HEK293T (cell line): Measurements from ENCODE around the gene MRPL18.

Experiments used
- CTCF ChIA-PET: fragments of 350-600 bp; formaldehyde crosslinking; extraction: SDS; loops from one replicate; lab custom pipeline; 2021; ENCODE audit warnings: antibody characterized with exemption, inconsistent platforms; lab: Yijun Ruan, JAX
- POLR2A ChIA-PET: fragments of 350-600 bp; formaldehyde crosslinking; extraction: SDS; loops from one replicate; lab custom pipeline; 2020; ENCODE audit warnings: antibody characterized with exemption, inconsistent platforms; lab: Yijun Ruan, JAX
- DNase-seq: peaks from one replicate; pipeline ENCODE4 v3.0.0; 2012; ENCODE audit warnings: mixed read lengths; ENCODE audit errors: extremely low spot score
- ARNT ChIP-seq: fragments of 450-650 bp; IDR thresholded peaks from 2 replicates; pipeline ENCODE4 v1.6.1; 2017; ENCODE audit warnings: mild to moderate bottlenecking
- BHLHE40 ChIP-seq: fragments of 450-650 bp; IDR thresholded peaks from 2 replicates; pipeline ENCODE4 v1.6.1; 2016; ENCODE audit warnings: mild to moderate bottlenecking, moderate library complexity, borderline replicate concordance
- CTBP1 ChIP-seq: fragments of 450-650 bp; IDR thresholded peaks from 2 replicates; pipeline ENCODE4 v1.6.1; 2016; ENCODE audit warnings: borderline replicate concordance
- ELF4 ChIP-seq: fragments of 450-650 bp; IDR thresholded peaks from 2 replicates; pipeline ENCODE4 v1.6.1; 2017; ENCODE audit warnings: antibody characterized with exemption
- FOXA1 ChIP-seq: fragments of 450-650 bp; IDR thresholded peaks from 2 replicates; pipeline ENCODE4 v1.6.1; 2016; ENCODE audit warnings: mild to moderate bottlenecking
- FOXK2 ChIP-seq: fragments of 450-650 bp; IDR thresholded peaks from 2 replicates; pipeline ENCODE4 v1.6.1; 2016; ENCODE audit warnings: mild to moderate bottlenecking
- FOXM1 ChIP-seq: fragments of 450-650 bp; IDR thresholded peaks from 2 replicates; pipeline ENCODE4 v1.6.1; 2017; ENCODE audit warnings: mild to moderate bottlenecking, borderline replicate concordance
- HDGF ChIP-seq: fragments of 450-650 bp; IDR thresholded peaks from 2 replicates; pipeline ENCODE4 v1.6.1; 2017; ENCODE audit warnings: antibody characterized with exemption, borderline replicate concordance
- L3MBTL2 ChIP-seq: fragments of 450-650 bp; conservative IDR thresholded peaks from 2 replicates; pipeline ENCODE4 v1.6.1; 2016; ENCODE audit warnings: mild to moderate bottlenecking
- LEF1 ChIP-seq: fragments of 450-650 bp; IDR thresholded peaks from 2 replicates; pipeline ENCODE4 v1.6.1; 2017; ENCODE audit warnings: mild to moderate bottlenecking, borderline replicate concordance
- NFRKB ChIP-seq: fragments of 450-650 bp; IDR thresholded peaks from 2 replicates; pipeline ENCODE4 v1.6.1; 2016; ENCODE audit warnings: mild to moderate bottlenecking, moderate library complexity
- PKNOX1 ChIP-seq: fragments of 450-650 bp; IDR thresholded peaks from 2 replicates; pipeline ENCODE4 v1.6.1; 2016
- SP1 ChIP-seq: fragments of 450-650 bp; IDR thresholded peaks from 2 replicates; pipeline ENCODE4 v1.6.1; 2017
- SUZ12 ChIP-seq: fragments of 450-650 bp; IDR thresholded peaks from 2 replicates; pipeline ENCODE4 v1.6.1; 2016; ENCODE audit warnings: mild to moderate bottlenecking
- TARDBP ChIP-seq: fragments of 450-650 bp; IDR thresholded peaks from 2 replicates; pipeline ENCODE4 v1.6.1; 2016
- ZNF384 ChIP-seq: fragments of 450-650 bp; IDR thresholded peaks from 2 replicates; pipeline ENCODE4 v1.6.1; 2016

MRPL18 gene

GRCh38 chr6:159828074-159828473 lies 37.8 kb downstream of the MRPL18 start:
- TF ChIP-seq L3MBTL2 (no peak), SP1 (no peak)
- ChIA-PET CTCF (no interaction called here), POLR2A (interaction anchor here (1.1 kb wide), 1 partner anchor 101 kb away, joined by 3 read pairs; the partner anchor contains the start of gene WTAP)
- no peak for DNase-seq

DNA sequence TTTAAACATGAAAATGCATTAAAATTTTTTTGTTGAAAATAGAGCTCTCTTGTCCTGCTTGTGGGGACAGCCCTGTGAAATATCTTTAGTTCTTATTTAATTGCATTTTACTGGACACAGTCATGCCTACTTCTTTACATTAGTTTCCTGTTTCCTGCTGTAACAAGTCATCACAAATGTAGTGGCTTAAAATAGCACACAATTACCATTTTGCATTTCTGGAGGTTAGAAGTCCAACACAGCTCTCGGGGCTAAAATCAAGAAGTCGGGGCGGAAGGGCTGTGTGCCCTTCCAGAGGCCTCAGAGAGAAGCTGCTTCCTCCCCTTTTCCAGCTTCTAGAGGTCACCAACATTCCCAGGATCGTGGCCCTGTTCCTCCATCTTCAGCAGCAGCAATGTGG lies 39.3 kb downstream of the MRPL18 start:
- POLR2A ChIA-PET: no interaction called here
- TF ChIP-seq SP1 (no peak), PKNOX1 (no peak), ZNF384 (no peak), LEF1 (no peak), CTBP1 (no peak), SUZ12 (no peak), FOXM1 (no peak), FOXA1 (no peak), ELF4 (no peak), L3MBTL2 (no peak), BHLHE40 (no peak), TARDBP (no peak), HDGF (no peak), NFRKB (no peak), FOXK2 (no peak), ARNT (no peak)
- CTCF ChIA-PET: interaction anchor here (0.6 kb wide), 1 partner anchor 113 kb away, joined by 5 read pairs; no protein-coding TSS in a partner anchor
- no peak for DNase-seq

- ChIA-PET POLR2A (interaction anchor here (1.2 kb wide), 1 partner anchor 17 kb away, joined by 3 read pairs; no protein-coding TSS in a partner anchor), CTCF (no interaction called here)
- DNase-seq: no peak
- TF ChIP-seq TARDBP: no peak
- no peak for TF ChIP-seq SP1
- TF ChIP-seq SUZ12: no peak
- TF ChIP-seq HDGF: no peak
- no peak for TF ChIP-seq CTBP1
Measured at GRCh38 chr6:159830501-159831372, 40.5 kb downstream of the MRPL18 start.

GRCh38 chr6:159831373-159831679 lies 41.1 kb downstream of the MRPL18 start:
- TF ChIP-seq SP1 (no peak), FOXK2 (no peak)
- no peak for DNase-seq
- ChIA-PET CTCF (no interaction called here), POLR2A (no interaction called here)

DNA sequence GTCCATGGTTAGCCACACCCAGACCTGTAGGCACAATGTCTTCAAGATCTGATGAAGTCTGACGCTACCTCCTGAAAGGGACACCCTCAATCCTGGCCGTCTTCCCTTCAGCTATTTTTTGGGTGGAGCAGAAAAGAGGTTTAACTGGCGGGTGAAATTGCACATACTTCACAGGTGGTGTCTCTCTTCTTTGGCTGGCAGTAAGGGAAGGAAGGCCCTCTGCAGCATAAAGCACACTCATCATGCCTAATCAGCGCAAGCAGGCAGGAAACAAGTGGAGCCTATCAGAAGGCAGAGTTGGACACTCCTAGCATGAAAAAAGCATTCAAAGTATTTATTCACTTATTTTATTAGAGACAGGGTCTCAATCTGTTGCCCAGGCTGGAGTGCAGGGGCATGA lies 42.7 kb downstream of the MRPL18 start:
- ChIA-PET CTCF (interaction anchor here (0.6 to 1.0 kb wide), 2 partner anchors 42 to 1586 kb away, joined by 3 to 4 read pairs; no protein-coding TSS in a partner anchor), POLR2A (no interaction called here)

GRCh38 chr6:159833556-159833955 lies 43.3 kb downstream of the MRPL18 start:
- POLR2A ChIA-PET: no interaction called here
- TF ChIP-seq FOXM1: no peak
- no peak for TF ChIP-seq PKNOX1
- no peak for TF ChIP-seq ELF4
- no peak for TF ChIP-seq FOXK2
- no peak for TF ChIP-seq HDGF
- no peak for TF ChIP-seq SUZ12
- TF ChIP-seq LEF1: no peak
- CTCF ChIA-PET: interaction anchor here (1.0 kb wide), 1 partner anchor 42 kb away, joined by 3 read pairs; no protein-coding TSS in a partner anchor
- no peak for DNase-seq

More for the DNA sequence above, 42.7 kb downstream of the MRPL18 start:
- DNase-seq: no peak
- TF ChIP-seq ARNT (no peak), HDGF (no peak), SUZ12 (no peak), FOXA1 (no peak), TARDBP (no peak), L3MBTL2 (no peak), CTBP1 (no peak), BHLHE40 (no peak), FOXK2 (no peak), ELF4 (no peak), NFRKB (no peak), SP1 (no peak), PKNOX1 (no peak), FOXM1 (no peak)
